Coronary artery (tissue), 2 donors: Measurements from ENCODE around the gene RIGI.

Experiments used
- DNase-seq: peaks from one replicate; pipeline ENCODE4 v3.0.0-alpha.2; 2017; ENCODE audit warnings: low spot score
- H3K27ac ChIP-seq, 2 donors: fragments of 200-600 bp; sonication (generic); one replicate each; pipeline ENCODE4 v1.5.1; 2016 to 2019
- H3K4me3 ChIP-seq: fragments of 200-600 bp; sonication (generic); 2 replicates; pipeline ENCODE4 v1.5.1; 2016; ENCODE audit warnings: mild to moderate bottlenecking, moderate library complexity
- TF ChIP-seq, protein P1 (sequence below): fragments of 200-600 bp; sonication (generic); IDR thresholded peaks from one replicate; pipeline ENCODE4 v1.5.1; 2019; ENCODE audit warnings: antibody characterized with exemption

Gene RIGI

DNA sequence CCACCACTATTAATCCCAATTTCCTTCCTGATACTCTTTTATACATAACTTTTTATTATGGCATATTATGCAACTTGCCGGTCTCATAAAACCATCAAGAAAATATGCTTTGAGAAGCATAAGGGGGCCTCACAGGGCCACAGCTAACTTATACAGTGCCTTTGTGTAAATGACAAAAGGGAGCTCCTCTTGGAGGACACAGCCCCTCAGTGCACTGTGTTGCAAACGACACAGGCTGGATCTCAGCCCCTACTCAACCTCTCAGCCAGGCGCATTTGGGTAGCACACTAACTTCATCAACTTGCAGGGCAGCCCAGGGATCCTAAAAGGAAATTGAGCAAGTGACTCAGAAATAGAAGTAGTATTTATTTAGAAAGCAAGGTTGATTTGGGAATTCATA, 35.4 kb downstream of the RIGI start:
- TF ChIP-seq, protein P1, sequence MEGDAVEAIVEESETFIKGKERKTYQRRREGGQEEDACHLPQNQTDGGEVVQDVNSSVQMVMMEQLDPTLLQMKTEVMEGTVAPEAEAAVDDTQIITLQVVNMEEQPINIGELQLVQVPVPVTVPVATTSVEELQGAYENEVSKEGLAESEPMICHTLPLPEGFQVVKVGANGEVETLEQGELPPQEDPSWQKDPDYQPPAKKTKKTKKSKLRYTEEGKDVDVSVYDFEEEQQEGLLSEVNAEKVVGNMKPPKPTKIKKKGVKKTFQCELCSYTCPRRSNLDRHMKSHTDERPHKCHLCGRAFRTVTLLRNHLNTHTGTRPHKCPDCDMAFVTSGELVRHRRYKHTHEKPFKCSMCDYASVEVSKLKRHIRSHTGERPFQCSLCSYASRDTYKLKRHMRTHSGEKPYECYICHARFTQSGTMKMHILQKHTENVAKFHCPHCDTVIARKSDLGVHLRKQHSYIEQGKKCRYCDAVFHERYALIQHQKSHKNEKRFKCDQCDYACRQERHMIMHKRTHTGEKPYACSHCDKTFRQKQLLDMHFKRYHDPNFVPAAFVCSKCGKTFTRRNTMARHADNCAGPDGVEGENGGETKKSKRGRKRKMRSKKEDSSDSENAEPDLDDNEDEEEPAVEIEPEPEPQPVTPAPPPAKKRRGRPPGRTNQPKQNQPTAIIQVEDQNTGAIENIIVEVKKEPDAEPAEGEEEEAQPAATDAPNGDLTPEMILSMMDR: no peak
- no peak for DNase-seq

DNA sequence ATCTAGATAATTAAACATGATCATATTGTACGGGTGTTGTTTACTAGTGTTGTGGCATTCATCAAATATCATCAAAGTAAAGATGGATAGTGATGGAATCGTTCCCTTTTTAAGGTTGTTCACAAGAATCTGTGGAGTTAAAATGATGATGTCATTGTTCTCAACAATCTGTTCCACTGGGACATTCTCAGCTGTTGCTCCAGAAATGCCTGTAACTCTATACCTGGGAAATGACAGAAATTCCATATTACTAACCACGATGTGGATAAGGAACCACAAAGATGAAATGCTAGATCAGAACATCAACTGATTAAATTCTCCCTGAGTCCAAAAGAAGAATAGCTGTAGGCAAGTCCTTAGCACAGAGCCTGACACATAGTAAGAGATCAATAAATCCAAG, 38.0 kb downstream of the RIGI start:
- DNase-seq: no peak
- TF ChIP-seq, protein P1: no peak
- no peak overlapping the region for H3K27ac ChIP-seq
- no peak overlapping the region for H3K4me3 ChIP-seq

More for the DNA sequence above, 35.4 kb downstream of the RIGI start:
- Histone ChIP-seq H3K4me3 (no peak overlapping the region), H3K27ac (no peak overlapping the region)

DNA sequence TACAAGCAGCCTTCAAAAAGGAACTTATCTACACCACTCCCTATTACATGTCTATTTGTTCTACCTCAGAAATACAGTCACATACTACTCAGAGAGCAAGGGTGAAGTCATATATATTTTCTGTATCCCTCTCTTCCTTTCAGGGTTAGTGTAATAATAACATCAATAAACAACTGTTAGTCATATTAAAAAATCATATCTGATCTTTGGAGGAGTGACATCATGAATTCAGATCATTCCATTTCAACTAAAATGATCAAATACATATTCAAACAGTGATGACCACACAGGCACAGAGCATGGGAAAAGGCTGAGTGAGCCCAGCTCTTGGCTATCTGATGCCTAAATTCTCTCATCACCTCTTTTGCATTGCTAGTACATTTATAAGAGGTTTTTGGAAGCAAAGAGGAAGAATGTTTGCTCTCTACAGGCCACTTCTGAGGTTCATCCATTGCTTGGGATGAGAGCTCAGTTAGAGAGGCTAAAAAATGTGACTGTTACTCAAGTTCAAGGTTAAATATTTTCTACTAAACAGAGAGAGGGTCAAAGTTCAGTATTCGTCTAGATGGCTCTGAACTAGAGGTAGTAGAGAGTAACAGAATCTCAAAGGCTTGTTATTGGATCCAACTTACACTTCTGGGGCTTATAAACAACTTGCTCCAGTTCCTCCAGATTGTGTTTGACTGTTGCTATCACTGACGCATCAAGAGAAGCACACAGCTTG, 39.0 kb downstream of the RIGI start:
- DNase-seq: no peak
- H3K27ac ChIP-seq: no peak overlapping the region
- TF ChIP-seq, protein P1: no peak
- no peak overlapping the region for H3K4me3 ChIP-seq

DNA sequence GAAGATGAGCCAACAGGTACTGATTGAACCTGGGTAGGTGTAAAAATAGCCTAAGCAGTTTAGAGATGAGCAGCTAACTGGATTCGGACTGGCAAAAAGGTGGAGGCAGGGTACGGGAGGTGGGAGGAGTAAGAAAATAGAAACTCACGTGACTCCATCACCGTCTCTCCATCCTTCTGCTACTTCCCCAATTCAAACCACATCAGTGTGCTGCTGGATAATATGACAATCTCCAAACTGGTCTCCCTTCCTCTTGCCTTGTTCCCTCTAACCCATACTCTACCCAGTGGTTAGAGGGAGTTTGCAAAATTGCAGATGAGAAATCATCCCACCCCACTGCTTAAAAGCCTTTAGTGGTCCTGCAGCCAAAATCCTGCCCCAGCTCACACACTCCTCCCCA, 42.7 kb downstream of the RIGI start:
- TF ChIP-seq, protein P1: no peak
- no peak for DNase-seq
- Histone ChIP-seq H3K4me3 (no peak overlapping the region), H3K27ac (no peak overlapping the region)
